ENCODE results near the gene GLT8D1. TPM values are rescaled to one million over a fixed set of nuclear protein-coding genes. Genes with fewer than 3 reads are reported as not detected.

Gene GLT8D1, protein sequence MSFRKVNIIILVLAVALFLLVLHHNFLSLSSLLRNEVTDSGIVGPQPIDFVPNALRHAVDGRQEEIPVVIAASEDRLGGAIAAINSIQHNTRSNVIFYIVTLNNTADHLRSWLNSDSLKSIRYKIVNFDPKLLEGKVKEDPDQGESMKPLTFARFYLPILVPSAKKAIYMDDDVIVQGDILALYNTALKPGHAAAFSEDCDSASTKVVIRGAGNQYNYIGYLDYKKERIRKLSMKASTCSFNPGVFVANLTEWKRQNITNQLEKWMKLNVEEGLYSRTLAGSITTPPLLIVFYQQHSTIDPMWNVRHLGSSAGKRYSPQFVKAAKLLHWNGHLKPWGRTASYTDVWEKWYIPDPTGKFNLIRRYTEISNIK
- total RNA-seq, result 105 and 164 TPM in 2 replicates

GRCh38 chr3:52705688-52706686, at the start of gene GLT8D1, which contains the start of gene SPCS1:
GLT8D1 (minus strand) TSS chr3:52705791; CDS start chr3:52700460, 5,331 bp downstream.
SPCS1 (plus strand) TSS chr3:52706106; CDS start chr3:52706247, 141 bp downstream.

DNA sequence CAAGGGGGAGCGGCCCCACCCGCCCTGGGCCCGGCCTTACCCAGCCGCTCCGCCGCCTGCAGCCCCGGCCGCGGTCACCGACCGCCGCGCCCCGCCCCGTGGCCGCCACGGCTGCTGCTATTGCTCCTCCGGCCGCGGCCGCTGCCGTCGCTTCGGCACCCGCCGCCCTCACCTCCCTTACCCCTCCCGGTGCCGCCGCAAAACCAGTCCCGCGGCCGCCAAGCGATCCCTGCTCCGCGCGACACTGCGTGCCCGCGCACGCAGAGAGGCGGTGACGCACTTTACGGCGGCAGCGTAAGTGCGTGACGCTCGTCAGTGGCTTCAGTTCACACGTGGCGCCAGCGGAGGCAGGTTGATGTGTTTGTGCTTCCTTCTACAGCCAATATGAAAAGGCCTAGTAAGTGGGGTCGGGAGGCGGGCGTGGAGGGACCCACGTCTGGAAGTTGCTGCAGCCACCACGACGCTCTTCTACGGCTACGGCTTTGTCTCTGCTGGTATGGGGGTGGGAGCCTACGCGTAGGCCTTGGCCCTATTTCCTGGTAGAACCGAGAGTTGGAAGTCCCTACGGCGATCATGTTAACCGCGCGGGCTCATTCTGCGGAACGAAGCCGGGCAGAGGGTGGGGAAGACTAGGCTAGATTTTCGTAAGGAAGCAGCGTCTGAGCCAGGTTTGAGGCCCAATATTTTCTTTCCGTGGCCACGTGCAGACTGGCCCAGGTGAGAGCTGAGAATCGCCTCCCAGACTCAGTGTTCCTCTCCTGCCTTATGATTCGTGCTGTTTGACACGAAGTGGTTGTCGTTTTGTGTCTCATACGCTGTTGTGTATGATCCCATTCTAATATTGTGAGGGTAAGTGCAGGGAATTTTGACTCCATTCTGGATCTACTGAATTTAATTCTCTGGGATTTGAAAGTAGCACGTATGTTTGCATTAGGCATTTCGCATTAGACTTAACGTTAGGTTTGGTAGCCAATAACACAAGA, 19.6 kb downstream of the GLT8D1 start, which contains the start of the genes GNL3 and PBRM1:
Gene GNL3 (plus strand): TSS at position 324 of the 983 bp plus-strand sequence. CDS start 61 bp downstream, at position 385.
Gene PBRM1 (minus strand): TSS at position 205 of the 983 bp plus-strand sequence.

Small RNAs within 50 kb of the gene (small RNA-seq; reads per million reads assigned to genes)
- gene AC006254.2 (not detected), gene RF00569 (13,094 reads per million, percentile 100 among the genes with 10 or more reads in this experiment), gene RF01183 (not detected), gene SNORD19 (not detected), gene SNORD19B (not detected), gene SNORD69 (661 reads per million, percentile 99 among the genes with 10 or more reads in this experiment)

Other genes with a start within 250 kb of the GLT8D1 start
- gene STAB1, start 210.5 kb downstream of the GLT8D1 start, total RNA-seq, result 0.22 and 0.39 TPM in 2 replicates
- 113 and 281 TPM in 2 replicates for gene NT5DC2, start 171.9 kb downstream of the GLT8D1 start, total RNA-seq
- 1.3 and 9.0 TPM in 2 replicates for gene UQCC5, start 169.2 kb downstream of the GLT8D1 start, total RNA-seq
- gene PBRM1, start 19.9 kb downstream of the GLT8D1 start, total RNA-seq, result 70.3 and 83.8 TPM in 2 replicates
- gene GNL3, start 19.8 kb downstream of the GLT8D1 start, total RNA-seq, result 71.1 and 72.2 TPM in 2 replicates
- 94.6 TPM in 2 replicates for gene SPCS1, start 315 bp upstream of the GLT8D1 start, total RNA-seq
- 16.1 and 18.0 TPM in 2 replicates for gene NEK4, start 65.1 kb upstream of the GLT8D1 start, total RNA-seq
- gene ITIH1, start 71.8 kb upstream of the GLT8D1 start, total RNA-seq, result not detected in 2 replicates
- gene ITIH3, start 89.0 kb upstream of the GLT8D1 start, total RNA-seq, result not detected in 2 replicates
- gene ITIH4, start 124.9 kb upstream of the GLT8D1 start, total RNA-seq, result 2.0 and 6.7 TPM in 2 replicates
- gene MUSTN1, start 129.2 kb upstream of the GLT8D1 start, total RNA-seq, result 0.79 TPM in 1 of 2 replicates, not detected in the other
- gene STIMATE, start 191.8 kb upstream of the GLT8D1 start, total RNA-seq, result 9.8 and 19.4 TPM in 2 replicates

All from placental epithelial cell (primary cell).